ENCODE data around the gene FBP2.

DNA sequence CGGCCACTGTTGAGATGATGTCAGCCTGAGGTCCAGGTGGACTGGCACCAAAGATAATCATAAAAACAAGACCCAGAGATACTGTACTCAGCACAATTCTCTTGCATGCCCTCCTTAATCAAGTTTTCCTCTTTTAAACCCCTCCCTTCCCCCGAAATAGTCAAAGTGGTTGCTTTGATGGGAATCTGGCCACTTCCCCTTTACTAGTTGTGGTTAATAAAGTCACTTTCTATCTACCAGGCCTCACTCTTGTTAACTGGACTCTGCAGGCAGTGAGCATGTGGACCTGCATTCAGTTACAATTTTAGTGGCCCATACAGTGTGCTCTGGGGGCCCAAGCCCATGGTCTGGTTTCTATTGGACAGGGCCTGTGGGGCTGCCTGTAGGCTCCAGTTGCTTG lies 17.5 kb downstream of the FBP2 start:
- TF ChIP-seq POLR2AphosphoS5 (IDR thresholded peaks at IDR 0.05; ENCODE audit: low read depth) (no peak), CREB1 (CRISPR knock-in tag; IDR thresholded peaks at IDR 0.05; ENCODE audit: low read depth) (no peak), ETS1 (IDR thresholded peaks at IDR 0.05) (no peak), EZH2 (IDR thresholded peaks at IDR 0.05; ENCODE audit: low read depth, unreplicated experiment) (no peak), REST (IDR thresholded peaks at IDR 0.05; ENCODE audit: unreplicated experiment) (no peak), JUNB (IDR thresholded peaks at IDR 0.05; ENCODE audit: unreplicated experiment) (no peak), EZH2phosphoT487 (IDR thresholded peaks at IDR 0.05; ENCODE audit: unreplicated experiment) (no peak), ZNF114 (CRISPR knock-in tag; IDR thresholded peaks at IDR 0.05) (no peak)
- TF ChIP-seq, protein P1, sequence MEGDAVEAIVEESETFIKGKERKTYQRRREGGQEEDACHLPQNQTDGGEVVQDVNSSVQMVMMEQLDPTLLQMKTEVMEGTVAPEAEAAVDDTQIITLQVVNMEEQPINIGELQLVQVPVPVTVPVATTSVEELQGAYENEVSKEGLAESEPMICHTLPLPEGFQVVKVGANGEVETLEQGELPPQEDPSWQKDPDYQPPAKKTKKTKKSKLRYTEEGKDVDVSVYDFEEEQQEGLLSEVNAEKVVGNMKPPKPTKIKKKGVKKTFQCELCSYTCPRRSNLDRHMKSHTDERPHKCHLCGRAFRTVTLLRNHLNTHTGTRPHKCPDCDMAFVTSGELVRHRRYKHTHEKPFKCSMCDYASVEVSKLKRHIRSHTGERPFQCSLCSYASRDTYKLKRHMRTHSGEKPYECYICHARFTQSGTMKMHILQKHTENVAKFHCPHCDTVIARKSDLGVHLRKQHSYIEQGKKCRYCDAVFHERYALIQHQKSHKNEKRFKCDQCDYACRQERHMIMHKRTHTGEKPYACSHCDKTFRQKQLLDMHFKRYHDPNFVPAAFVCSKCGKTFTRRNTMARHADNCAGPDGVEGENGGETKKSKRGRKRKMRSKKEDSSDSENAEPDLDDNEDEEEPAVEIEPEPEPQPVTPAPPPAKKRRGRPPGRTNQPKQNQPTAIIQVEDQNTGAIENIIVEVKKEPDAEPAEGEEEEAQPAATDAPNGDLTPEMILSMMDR (conservative IDR thresholded peaks at IDR 0.05; ENCODE audit: low read depth in 2 of 2) = no peak
